ENCODE results near the gene CLEC2L.

- TF ChIP-seq CTCF (conservative IDR thresholded peaks at IDR 0.05; ENCODE audit: low read depth, low read length) (no peak), EZH2 (IDR thresholded peaks at IDR 0.05; ENCODE audit: borderline replicate concordance, low read depth, low read length, poor library complexity, severe bottlenecking) (no peak)
These were observed 65.1 kb downstream of the CLEC2L start for GRCh38 chr7:139588632-139589031.

All from A673 (cell line).